Measurements from ENCODE around the gene ZNF532.

DNA sequence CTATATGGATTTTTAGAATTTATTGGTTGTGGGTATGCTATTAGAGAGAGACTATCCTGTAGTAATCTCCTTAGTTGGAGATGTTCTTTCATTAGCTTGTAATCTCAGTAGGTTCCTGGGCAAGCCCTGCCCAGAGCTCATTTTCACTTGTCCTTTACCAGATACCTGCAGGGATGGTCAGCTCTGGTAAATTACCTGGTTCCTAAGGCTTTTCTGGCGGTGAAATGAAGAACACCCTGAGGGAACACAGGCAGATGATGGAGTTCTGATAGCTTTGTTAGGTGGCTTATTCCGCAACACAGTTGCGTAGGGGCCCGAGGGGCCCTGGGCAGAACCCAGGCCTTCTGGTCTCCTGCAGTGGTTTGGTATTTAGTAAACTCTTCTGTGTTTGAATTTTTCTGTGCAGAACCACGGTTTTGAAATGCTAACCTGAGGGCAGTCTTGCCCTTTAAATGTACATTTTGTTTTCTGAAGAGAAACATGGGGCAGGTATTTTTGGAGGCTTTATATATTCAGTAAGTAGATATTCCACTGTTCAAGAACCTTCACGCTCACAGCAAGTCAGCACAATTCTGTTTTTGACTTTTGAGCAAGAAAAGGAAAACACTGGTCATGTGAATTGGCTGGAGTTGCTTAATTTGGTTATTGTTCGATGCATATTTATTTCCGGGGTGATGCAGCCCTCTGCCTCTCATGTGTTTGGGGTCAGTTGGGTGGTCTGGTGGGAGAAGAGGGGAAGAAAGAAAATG is 22.4 kb downstream of the ZNF532 start:
- TF ChIP-seq POLR2AphosphoS5 (IDR thresholded peaks at IDR 0.05; ENCODE audit: insufficient read depth in 1 of 2, low read depth in 1 of 2): no peak
- TF ChIP-seq, protein P1, sequence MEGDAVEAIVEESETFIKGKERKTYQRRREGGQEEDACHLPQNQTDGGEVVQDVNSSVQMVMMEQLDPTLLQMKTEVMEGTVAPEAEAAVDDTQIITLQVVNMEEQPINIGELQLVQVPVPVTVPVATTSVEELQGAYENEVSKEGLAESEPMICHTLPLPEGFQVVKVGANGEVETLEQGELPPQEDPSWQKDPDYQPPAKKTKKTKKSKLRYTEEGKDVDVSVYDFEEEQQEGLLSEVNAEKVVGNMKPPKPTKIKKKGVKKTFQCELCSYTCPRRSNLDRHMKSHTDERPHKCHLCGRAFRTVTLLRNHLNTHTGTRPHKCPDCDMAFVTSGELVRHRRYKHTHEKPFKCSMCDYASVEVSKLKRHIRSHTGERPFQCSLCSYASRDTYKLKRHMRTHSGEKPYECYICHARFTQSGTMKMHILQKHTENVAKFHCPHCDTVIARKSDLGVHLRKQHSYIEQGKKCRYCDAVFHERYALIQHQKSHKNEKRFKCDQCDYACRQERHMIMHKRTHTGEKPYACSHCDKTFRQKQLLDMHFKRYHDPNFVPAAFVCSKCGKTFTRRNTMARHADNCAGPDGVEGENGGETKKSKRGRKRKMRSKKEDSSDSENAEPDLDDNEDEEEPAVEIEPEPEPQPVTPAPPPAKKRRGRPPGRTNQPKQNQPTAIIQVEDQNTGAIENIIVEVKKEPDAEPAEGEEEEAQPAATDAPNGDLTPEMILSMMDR (IDR thresholded peaks at IDR 0.05): no peak
